Epithelial cell of esophagus (primary cell): Measurements from ENCODE around the gene MAP3K10.

Experiments
- DNase-seq: peaks from one replicate; pipeline ENCODE4 v3.0.0; 2010; ENCODE audit warnings: low read depth
- H3K4me3 ChIP-seq: 2 replicates; pipeline ENCODE4 v1.5.1; 2011; ENCODE audit warnings: mild to moderate bottlenecking, low read length, control low read depth
- TF ChIP-seq, protein P1 (sequence below): IDR thresholded peaks from 2 replicates; pipeline ENCODE4 v1.5.1; 2011; ENCODE audit warnings: low read depth, mild to moderate bottlenecking, low read length, control low read depth, inconsistent platforms; ENCODE audit not compliant: insufficient read depth; ENCODE audit errors: missing control alignments

Gene MAP3K10

DNA sequence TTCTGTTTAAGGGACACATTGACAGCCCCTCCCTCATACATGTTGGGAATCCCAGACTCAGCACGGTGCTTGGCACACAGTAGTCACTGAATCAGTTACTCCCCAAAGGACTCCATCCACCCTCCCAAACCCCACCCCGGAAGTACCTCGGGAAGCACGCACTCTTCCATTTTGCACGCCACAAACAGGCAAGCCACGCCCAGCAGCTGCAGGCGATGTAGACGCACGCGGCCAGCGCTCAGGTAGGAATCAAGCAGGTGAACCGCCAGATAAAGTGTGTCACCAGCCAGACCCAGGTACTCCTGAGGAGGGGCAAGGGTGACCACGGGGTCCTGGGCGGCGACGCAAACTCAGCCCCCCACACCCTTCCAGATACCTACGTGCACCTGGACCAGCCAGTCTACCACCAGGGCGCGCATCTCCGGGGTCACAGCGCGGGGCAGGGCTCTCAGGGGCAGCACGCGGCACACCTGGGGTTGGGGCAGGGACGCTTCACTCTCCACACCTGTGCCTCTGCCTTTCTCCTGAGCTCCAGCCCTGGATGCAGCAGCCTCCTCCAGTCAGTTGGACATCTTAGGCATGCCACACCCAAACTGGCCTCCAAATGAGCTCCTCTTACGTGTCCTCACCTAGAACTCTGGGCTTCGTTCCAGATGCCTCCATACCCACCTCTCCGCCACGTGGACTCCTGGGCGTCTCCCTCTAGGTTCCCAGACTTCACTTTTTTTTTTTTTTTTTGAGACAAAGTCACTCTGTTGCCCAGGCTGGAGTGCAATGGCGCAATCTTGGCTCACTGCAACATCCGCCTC lies 33.3 kb downstream of the MAP3K10 start:
- TF ChIP-seq, protein P1, sequence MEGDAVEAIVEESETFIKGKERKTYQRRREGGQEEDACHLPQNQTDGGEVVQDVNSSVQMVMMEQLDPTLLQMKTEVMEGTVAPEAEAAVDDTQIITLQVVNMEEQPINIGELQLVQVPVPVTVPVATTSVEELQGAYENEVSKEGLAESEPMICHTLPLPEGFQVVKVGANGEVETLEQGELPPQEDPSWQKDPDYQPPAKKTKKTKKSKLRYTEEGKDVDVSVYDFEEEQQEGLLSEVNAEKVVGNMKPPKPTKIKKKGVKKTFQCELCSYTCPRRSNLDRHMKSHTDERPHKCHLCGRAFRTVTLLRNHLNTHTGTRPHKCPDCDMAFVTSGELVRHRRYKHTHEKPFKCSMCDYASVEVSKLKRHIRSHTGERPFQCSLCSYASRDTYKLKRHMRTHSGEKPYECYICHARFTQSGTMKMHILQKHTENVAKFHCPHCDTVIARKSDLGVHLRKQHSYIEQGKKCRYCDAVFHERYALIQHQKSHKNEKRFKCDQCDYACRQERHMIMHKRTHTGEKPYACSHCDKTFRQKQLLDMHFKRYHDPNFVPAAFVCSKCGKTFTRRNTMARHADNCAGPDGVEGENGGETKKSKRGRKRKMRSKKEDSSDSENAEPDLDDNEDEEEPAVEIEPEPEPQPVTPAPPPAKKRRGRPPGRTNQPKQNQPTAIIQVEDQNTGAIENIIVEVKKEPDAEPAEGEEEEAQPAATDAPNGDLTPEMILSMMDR, result no peak
- H3K4me3 ChIP-seq, result no peak overlapping the region
- peak; percentile 87 for DNase-seq

DNA sequence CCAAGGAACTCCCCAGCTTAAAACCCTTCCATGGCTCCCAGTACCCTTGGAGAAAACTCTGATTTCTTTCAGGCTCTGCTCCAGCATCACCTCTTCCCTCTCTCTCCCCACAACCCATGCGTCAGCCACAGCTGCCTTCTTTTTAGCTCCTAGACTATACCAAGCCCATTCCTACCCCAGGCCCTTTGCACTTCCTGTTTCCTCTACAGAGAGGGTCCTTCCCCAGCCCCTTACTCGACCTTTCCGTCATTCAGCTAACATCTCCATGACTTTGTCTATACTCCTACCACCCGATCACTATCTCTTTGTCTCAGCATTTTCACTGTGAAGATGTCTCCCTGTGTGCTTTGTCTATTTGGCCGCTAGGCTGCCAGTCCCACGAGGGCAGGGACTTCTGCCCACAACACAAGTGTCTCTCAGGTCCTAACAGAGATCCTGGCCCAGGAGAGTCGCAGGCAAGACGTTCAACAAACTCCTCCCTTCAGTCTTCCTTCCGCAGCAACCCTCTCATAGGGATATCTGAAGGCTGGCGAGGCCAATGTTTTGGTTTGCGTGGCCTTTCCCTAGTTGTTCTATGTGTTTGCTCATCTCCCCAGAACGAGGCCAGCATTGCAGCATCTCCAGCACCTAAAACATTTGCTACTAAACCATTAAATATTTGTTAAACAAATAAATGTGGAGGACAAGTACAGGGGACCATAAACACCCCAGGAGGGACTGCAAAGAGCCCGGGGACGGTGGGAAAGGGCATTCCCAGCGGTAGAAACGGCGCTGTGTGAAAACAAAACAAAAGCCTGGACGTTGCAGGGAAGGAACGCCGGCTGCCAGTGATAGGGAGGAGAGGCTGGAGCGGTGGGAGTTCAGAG lies 34.4 kb downstream of the MAP3K10 start:
- DNase-seq, result no peak
- TF ChIP-seq, protein P1, result no peak
- H3K4me3 ChIP-seq, result peak overlapping the region; percentile 11

DNA sequence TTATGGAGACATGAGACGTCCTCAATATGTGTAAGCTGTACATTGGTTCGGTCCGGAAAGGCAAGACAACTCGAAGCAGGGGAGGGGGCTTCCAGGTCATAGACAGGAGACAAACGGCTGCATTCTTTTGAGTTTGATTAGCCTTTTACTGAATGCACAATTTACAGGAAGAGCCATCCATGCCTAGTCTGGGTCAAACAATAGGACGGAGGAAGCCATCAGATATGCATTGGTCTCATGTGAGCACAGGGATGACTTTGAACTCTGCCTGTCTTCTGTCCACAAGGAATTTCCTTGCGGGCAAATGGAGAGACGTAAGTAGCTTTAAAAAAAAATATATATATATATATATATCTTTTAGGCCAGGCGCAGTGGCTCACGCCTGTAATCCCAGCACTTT lies 37.1 kb downstream of the MAP3K10 start:
- TF ChIP-seq, protein P1, result no peak

DNA sequence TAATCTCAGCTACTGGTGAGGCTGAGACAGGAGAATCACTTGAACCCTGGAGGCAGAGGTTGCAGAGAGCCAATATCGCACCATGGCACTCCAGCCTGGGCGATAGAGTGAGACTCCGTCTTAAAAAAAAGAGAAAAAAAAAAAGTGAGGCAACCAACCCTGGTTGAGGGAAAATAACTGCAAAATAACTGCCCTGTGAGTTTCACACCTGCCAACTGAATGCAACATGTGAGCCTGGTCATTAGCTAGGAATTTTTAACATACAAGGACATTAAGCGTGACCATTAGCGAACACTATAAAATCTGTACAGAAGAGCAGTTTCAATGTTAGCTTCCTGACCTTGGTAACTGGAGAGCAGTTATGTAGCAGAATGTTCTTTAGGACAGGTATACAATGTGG lies 37.6 kb downstream of the MAP3K10 start:
- no peak overlapping the region for H3K4me3 ChIP-seq
- DNase-seq, result no peak

More for the DNA sequence above, 37.1 kb downstream of the MAP3K10 start:
- H3K4me3 ChIP-seq, result no peak overlapping the region
- DNase-seq, result no peak

DNA sequence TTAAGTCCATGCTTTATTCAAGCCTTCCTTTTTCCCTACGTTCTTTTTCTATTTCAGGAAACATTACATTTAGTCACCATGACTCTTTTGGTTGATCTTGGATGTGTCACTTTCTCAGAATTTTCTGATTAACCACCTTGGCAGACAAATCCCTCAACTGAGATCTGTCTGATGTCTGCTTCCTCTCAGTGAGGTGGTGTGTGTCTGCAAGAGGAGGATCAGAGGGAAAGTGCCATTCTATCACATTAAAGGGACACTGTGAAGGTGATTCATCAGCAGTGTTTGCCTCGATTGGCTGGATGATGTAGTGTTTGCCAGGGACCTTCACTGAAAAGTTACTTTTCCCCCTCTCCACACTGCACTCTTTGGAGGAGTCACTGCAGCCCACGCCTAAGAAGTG lies 38.3 kb downstream of the MAP3K10 start:
- H3K4me3 ChIP-seq, result no peak overlapping the region
- peak; percentile 42 for DNase-seq
- TF ChIP-seq, protein P1, result no peak

More for the DNA sequence above, 37.6 kb downstream of the MAP3K10 start:
- TF ChIP-seq, protein P1, result no peak

DNA sequence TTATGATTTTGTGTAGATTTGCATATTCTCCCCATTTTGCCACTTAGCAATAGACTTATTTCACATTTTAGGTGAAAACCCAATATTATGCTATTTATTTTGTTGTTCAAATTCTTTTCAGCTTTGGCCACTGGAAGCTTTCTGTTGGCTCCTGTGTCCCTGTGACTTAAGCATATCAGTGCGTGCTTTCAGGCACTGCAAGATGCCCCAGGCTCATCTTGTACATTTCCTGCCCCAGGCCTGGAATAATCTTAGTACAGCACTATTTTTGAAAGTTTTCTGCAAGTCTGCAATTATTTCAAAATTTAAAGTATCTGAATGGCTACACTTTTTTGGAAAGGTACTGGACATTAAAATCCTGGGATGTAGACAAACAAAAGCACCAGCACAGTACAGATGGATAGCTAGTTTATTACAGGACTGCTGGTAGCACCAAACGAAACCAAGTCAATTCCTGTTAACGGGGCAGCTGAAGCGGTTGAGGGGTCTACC lies 38.7 kb downstream of the MAP3K10 start:
- no peak overlapping the region for H3K4me3 ChIP-seq
- DNase-seq, result no peak
- TF ChIP-seq, protein P1, result no peak
